Right ventricle myocardium superior (tissue), 1 donor: ENCODE measurements around the gene ASAP2. TPM values are rescaled to one million over a fixed set of nuclear protein-coding genes. Genes with fewer than 3 reads are reported as not detected.

Experiments used
- ATAC-seq: fragments of 200-7000 bp; cut with Tn5 transposase; one replicate; pipeline ENCODE4 v1.9.1; 2020; ENCODE audit warnings: mild to moderate bottlenecking; ENCODE audit not compliant: poor library complexity
- DNase-seq: peaks from one replicate; pipeline ENCODE4 v3.0.0-alpha.2; 2020
- intact Hi-C: fragments of 100-400 bp; cut with DNase I; formaldehyde crosslinking; loops from one replicate; pipeline ENCODE4 v1.11.2; 2022
- total RNA-seq: library from RNA; stranded (reverse); fragmentation: NEBNext Ultra II Directional; extraction: Animal tissue kit (Norgen Biotek cat#: 25700); gene quantifications from one replicate; pipeline ENCODE4 v1.2.1, GENCODE V29; 2021
- donor health status: DM: no; HTN: yes; CAD: no; lungs with severe emphysema.

The ASAP2 gene
- total RNA-seq, 1 donor from 2014 or later = 10.7 TPM

DNA sequence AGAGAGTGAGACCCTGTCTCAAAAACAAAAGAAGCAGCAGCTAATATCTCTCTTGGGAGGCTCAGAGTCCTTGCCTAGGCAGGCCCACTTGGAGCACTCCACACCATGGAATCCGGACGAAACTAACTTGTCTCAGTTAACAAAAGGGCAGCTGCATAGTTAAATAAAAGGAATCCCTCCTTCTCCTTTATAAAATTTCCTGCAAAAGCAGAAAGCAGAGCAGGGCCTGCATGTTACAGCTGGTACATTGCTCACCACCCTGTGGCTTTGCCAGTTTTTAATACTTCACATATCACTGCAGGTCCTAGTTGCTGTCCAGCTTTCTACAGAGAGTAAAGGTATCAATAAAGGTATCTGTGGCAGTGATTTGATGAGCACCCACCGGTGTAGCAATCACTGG, 93.6 kb downstream of the ASAP2 start:
- ATAC-seq (no peak), DNase-seq (no peak)
- intact Hi-C loops = no loop called here

- intact Hi-C loops = no loop called here
- no peak for DNase-seq
- no peak for ATAC-seq
These were observed 94.3 kb downstream of the ASAP2 start for GRCh38 chr2:9300829-9301453.

- intact Hi-C loops = no loop called here
- ATAC-seq (peak; percentile 61), DNase-seq (no peak)
These were observed 96.1 kb downstream of the ASAP2 start for GRCh38 chr2:9302755-9303154.

DNA sequence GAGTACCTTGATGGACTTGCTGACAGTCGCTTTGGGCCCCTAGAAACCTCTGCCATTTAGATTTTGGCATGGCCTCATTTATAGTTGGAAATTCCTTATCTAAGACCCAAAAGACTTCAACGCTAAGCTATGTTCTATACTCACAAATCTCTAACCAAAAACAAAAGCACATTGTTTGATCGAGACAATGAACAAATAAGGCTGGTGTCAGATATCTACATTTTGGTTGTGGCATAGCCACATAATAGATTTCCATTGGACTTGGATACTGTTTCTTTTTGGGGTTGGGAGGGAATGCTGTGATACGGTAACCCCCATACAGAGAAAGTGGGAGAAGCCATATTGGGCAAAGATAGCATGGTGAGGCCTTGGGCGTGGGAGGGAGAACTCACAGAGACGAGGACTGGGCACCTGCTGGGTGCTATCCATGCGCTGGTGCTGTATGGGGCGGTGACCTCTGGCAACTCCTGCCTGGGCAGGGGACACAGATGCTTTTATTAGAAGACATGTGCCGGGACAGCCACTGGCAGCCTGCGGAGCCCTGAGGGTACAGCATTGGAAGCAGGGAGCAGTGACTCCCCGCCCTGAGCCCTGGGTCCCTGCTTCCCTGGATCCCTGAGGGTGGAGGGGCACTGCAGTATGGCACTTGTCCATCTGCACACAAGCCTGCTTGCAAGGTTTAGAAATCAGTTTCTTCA, 97.1 kb downstream of the ASAP2 start:
- peak; percentile 88 for ATAC-seq
- intact Hi-C loops = no loop called here
- DNase-seq = peak; percentile 55

- ATAC-seq = no peak
- intact Hi-C loops = no loop called here
These were observed 100.3 kb downstream of the ASAP2 start for GRCh38 chr2:9306911-9307310.

GRCh38 chr2:9307535-9307934, 100.9 kb downstream of the ASAP2 start:
- ATAC-seq = no peak
- intact Hi-C loops = no loop called here

More at GRCh38 chr2:9306911-9307310, 100.3 kb downstream of the ASAP2 start:
- DNase-seq = no peak

GRCh38 chr2:9308186-9308955, 101.8 kb downstream of the ASAP2 start:
- ATAC-seq = no peak
- no peak for DNase-seq
- intact Hi-C loops = no loop called here

More at GRCh38 chr2:9307535-9307934, 100.9 kb downstream of the ASAP2 start:
- no peak for DNase-seq

DNA sequence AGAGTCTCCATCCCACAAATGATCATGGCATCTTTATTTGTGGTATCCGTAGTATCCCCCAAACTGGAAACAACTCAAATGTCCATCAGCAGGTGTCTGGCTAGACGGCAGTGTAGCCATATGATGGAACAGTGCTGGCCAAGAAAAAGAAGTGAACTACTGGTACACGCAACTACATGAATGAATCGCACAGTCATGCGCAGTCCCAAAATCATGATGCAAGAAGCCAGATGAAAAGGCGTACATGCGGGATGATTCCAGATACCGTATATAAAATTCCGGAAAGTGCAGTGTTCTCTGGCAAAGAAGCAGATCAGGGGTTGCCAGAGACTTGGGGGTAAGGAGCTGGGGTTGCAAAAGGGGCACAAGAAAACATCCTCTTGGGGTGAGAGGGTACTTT, 102.5 kb downstream of the ASAP2 start:
- DNase-seq (no peak), ATAC-seq (no peak)
- intact Hi-C loops = no loop called here

DNA sequence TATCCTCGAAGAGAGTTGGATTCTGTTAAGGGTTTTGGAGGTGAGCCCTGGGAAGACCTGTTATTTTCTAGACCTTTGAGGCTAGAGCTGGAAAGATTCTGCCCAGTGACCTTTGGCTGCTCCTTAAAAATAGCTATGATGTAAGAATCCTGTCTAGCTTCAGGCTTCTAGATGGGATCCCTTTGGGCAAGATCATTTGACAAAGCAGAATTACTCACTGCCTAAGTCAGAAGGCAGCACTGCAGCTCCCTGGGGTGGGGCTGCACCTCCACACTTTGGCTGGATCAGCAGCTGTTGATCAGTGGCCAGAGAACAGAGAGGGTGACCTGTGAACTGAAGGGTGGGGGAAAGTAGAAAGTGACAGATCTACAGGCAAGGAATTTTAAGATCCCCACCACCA, 103.8 kb downstream of the ASAP2 start:
- peak; percentile 89 for ATAC-seq
- intact Hi-C loops = no loop called here
- peak; percentile 76 for DNase-seq

DNA sequence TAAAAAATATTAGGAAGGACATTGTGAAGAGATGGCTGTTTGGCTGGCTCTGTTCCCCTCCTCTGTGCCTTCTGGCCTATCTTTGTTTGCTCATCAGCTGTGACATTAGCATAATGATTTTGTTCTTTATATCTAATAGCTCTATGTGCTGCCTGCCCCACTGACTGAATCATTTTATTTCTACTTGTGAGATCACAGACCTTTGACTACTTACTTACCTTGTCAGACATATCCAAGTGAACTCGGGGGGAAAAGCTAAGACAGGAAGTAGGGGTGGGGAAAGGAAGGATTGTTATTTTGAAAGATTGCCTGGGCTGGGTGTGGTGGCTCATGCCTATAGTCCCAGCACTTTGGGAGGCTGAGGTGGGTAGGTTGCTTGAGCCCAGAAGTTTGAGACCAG, 104.2 kb downstream of the ASAP2 start:
- DNase-seq (no peak), ATAC-seq (peak; percentile 26)
- intact Hi-C loops = no loop called here

- intact Hi-C loops = no loop called here
- DNase-seq (peak; percentile 72), ATAC-seq (peak; percentile 70)
These were observed 104.9 kb downstream of the ASAP2 start for GRCh38 chr2:9311488-9311887.

- DNase-seq (no peak), ATAC-seq (no peak)
- intact Hi-C loops = no loop called here
These were observed 106.0 kb downstream of the ASAP2 start for GRCh38 chr2:9312591-9312990.

GRCh38 chr2:9313443-9313842, 106.8 kb downstream of the ASAP2 start:
- intact Hi-C loops = no loop called here
- ATAC-seq (no peak), DNase-seq (no peak)

- DNase-seq (no peak), ATAC-seq (no peak)
- intact Hi-C loops = no loop called here
These were observed 108.8 kb downstream of the ASAP2 start for GRCh38 chr2:9315280-9315847.

GRCh38 chr2:9317559-9317958, 110.9 kb downstream of the ASAP2 start:
- no peak for ATAC-seq
- intact Hi-C loops = no loop called here

DNA sequence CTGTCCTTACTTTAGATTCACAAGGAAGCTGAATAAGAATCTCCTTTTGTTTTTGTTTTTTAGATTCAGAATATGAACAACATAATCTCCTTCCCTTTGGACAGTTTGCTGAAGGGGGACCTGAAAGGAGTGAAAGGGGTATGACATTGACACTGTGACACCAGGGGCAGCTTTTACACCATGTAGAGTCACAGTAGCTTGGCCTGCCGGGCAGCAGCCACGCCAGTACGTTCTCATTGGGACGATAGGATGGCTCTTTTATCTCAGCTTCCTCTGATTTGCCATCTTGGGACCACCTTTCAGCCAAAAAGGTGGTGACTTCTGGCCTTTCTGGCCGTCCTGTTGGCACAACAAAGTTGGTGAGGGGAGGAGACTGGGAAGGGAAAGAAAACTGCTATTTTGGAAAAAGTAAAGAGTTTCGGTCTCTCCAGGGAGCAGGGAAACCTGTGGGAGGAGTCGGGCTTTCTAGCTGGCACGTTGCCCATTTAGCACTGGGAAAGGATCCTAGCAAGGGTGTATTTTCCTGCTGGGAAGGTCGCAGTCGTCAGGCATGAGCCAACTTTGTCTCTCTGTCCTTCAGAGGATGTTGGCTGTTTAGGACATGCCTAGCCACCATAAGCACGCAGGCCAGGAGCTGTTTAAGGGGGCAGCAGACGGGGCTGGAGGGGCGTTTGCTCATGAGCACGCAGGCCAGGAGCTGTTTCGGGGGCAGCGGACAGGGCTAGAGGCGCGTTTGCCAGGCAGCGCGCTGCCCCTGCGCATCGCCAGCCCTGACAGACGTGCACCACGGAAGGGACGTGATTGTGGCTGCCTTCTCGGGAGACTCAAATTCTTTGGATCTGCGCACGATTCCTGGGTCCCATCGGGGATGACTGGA, 112.1 kb downstream of the ASAP2 start:
- peak; percentile 80 for ATAC-seq
- intact Hi-C loops = no loop called here
- peak; percentile 65 for DNase-seq

More at GRCh38 chr2:9317559-9317958, 110.9 kb downstream of the ASAP2 start:
- DNase-seq = no peak

DNA sequence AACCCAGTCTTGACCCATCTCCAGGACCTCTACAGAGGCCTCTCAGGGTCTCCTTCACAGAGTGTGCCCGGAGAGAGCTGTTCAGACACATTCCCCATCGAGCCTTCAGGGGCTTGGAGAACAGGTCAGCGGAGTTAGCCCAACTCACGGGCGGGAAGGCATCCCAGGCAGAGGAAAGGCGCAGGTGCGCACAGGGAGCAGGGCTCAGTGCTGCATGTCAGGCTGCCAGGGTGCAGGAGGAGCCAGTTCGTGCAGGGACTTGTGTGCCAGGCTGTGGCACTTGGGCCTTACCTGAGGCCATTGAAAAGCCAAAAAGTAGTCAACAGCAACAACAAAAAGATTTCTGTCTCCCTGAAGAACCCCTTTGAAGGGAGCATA, 112.7 kb downstream of the ASAP2 start:
- DNase-seq = no peak
- intact Hi-C loops = no loop called here
- peak; percentile 10 for ATAC-seq

- ATAC-seq = no peak
- intact Hi-C loops = no loop called here
- no peak for DNase-seq
These were observed 116.0 kb downstream of the ASAP2 start for GRCh38 chr2:9322576-9322975.

DNA sequence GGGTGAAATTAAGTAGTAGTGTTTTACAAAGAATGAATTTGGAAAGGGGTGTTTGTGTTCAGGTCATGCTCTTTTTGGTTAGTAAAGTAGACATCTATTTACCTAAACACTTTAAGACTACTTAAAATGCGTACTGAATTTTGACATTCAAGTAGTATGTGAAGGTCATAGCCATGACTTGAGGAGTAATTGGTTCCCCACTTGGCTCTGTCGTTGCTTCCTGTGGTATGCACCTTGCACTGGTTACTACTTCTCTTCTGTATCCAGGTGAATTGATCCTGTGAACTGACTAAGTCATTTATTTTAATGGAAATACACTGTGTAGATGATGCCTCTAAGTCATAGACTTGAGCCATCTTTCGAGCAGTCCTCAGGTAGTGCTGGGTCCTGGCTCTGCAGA, 118.8 kb downstream of the ASAP2 start:
- intact Hi-C loops = no loop called here
- DNase-seq (no peak), ATAC-seq (no peak)
